Hematopoietic multipotent progenitor cell treated with erythropoietin and hydrocortisone succinate and interleukin-3 and kit ligand, for 4 days (in vitro differentiated cells): ENCODE measurements around the gene RAB34.
A peak's percentile ranks its signal among the peaks of the same experiment; 100 is the strongest.
"Not testable (repeated sequence)": the region's sequence is repeated elsewhere in the genome, so short reads cannot be mapped to it uniquely, and the experiment has no call there.

Experiments used
- DNase-seq: peaks from one replicate; pipeline ENCODE4 v3.0.0-alpha.2; 2015

RAB34 gene

GRCh38 chr17:28745786-28746411 is 28.2 kb upstream of the RAB34 start:
- no peak for DNase-seq

DNA sequence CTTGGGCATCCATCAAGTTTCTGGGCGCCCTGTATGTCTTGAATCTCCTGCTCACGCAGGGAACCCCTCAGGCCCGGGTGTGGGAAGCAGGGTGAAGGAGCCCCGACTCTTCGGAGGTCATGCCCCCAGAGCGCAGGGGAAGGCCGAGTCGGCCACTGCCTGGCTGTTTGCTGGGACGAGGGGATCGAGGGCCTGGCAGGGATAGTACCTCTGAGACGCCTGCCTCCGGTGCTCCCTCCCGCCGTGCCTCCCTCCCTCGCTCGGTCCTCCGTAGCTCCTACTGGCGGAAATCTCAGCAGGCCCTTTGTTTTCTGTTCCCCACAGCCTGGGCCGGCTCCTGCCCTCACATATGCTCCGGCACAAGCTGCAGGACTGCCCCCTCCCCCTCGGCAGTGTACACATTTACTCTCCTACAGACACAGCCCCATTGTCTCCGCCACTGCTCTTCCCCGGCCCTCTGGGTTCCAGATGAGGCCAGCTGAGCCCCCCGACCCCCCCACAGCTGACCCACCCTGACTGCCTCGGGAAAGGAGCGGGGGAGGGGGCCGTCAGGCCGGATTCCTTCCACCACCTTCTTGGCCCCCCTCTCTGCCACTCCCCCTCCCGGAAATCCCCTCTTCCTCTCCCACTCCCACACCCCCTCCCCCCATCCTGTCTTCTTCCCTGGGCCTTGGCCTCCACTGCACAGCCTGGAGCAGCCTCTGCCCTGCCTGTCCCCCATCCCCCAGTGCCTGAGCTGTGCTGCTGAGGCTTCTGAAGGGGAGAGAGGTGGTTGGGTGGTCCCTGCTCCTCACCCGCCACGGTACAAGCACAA is 27.5 kb upstream of the RAB34 start:
- peak; percentile 57 for DNase-seq

GRCh38 chr17:28744104-28744971 is 26.7 kb upstream of the RAB34 start:
- peak; percentile 58 for DNase-seq

- DNase-seq = peak; percentile 94
These were observed 25.8 kb upstream of the RAB34 start, which contains the start of gene TRAF4 for GRCh38 chr17:28743243-28744103. TRAF4 (plus strand) TSS chr17:28744011; CDS start chr17:28744113, 102 bp downstream.

GRCh38 chr17:28741358-28742349 is 24.0 kb upstream of the RAB34 start:
- DNase-seq = peak; percentile 99

- no peak for DNase-seq
These were observed 23.0 kb upstream of the RAB34 start for GRCh38 chr17:28740406-28741357.

DNA sequence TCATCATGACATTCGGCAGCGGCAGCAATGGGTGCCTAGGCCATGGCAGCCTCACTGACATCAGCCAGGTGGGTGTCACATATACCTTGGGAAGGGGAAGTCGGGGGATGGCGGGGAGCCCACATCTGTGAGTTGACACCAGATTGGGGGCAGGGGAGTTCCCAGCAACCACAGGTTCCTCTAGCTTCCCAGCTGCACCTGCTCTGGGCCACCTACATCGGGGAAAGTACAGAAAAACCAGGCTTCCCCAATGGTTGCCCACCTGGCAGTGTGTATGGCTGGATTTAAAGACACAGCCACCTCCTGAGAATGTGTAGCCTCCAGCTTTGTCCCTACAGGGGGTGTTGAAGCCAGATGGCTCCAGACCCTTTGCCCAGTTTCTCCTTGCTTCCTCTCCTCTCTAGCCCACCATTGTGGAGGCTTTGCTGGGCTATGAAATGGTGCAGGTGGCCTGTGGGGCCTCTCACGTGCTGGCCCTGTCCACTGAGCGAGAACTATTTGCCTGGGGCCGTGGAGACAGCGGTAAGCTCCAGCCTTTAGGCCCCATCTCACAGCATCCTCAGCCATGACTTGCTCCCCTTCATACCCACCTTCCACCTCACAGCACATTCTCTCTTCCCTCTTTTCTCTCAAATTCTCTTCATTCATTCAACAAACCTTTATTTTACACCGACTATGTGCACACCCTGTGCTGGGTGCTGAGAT is 21.2 kb upstream of the RAB34 start:
- DNase-seq = no peak

DNA sequence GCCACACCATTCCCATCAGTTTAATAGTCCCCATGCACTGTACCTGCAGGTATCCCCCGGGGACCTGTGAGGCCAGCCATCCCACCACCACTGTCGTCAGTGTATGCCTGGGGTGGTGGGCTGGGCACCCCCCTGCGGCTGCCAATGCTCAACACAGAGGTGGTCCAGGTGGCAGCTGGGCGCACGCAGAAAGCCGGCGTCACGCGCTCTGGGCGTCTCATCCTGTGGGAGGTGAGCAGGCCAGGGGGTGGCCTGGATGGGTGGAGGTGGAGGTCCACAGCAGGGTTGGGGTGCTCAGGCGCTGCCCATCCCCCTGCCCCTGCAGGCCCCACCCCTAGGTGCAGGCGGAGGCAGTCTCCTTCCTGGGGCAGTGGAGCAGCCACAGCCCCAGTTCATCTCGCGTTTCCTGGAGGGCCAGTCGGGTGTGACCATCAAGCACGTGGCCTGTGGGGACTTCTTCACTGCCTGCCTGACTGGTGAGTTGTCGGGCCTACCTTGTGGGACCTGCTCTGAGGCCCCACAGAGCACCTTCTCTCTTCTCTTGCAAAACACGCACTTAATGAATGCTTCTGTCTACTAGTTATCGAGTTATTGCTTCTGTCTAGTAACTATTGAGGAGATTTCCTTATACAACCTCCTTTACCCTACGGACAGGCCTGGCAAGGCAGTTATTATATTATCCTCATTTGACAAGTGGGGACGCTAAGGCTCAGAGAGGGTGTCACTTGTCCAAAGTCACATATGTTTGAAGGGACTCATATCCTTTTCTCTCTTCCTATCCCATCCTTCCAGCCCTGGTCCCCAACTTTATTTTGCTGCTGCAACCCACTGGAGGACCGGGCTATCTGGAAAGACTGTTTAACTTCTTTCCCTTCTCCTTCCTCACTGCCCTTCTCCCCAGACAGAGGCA is 20.4 kb upstream of the RAB34 start:
- no peak for DNase-seq

DNA sequence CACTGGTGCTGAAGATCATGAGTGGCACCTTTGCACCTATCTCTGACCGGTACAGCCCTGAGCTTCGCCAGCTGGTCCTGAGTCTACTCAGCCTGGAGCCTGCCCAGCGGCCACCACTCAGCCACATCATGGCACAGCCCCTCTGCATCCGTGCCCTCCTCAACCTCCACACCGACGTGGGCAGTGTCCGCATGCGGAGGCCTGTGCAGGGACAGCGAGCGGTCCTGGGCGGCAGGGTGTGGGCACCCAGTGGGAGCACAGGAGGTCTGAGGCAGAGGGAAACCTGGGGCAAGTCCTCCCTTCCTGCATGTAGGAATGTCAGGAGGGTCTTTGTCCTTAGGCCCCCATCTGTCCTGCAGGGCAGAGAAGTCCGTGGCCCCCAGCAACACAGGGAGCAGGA is 19.6 kb upstream of the RAB34 start:
- no peak for DNase-seq

- DNase-seq = not testable (repeated sequence)
These were observed 18.5 kb upstream of the RAB34 start for GRCh38 chr17:28735913-28736769.

- DNase-seq = peak; percentile 90
These were observed 17.6 kb upstream of the RAB34 start for GRCh38 chr17:28735242-28735722.

- no peak for DNase-seq
These were observed 17.1 kb upstream of the RAB34 start for GRCh38 chr17:28734712-28735241.

- DNase-seq = no peak
These were observed 15.7 kb upstream of the RAB34 start for GRCh38 chr17:28733346-28733745.

DNA sequence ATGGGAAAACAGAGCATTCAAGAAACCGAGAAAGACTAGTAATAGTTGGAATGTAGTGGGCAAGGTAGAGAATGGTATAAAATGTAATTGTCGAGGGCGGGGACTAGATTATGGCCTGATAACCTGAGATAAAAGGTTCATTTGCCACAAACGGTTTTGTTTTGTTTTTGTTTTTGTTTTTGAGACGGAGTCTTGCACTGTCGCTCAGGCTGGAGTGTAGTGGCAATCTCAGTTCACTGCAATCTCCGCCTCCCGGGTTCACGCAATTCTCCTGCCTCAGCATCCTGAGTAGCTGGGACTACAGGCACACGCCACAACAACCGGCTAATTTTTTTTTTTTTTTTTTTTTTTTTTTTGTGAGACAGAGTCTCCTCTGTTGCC is 12.3 kb upstream of the RAB34 start:
- DNase-seq = no peak

- peak; percentile 98 for DNase-seq
These were observed 10.9 kb upstream of the RAB34 start, which contains the start of gene NEK8 for GRCh38 chr17:28728364-28729200. NEK8 (plus strand) TSS chr17:28728788; CDS start chr17:28728814, 26 bp downstream.
